ENCODE data around the gene FARSA. TPM values are rescaled to one million over a fixed set of nuclear protein-coding genes. Genes with fewer than 3 reads are reported as not detected.

FARSA gene
- total and polyA plus RNA-seq, 2 of the 13 experiments (the other 11 are each of a cell fraction or from before 2014, with no cell fraction given): 25.9 to 72.0 TPM

GRCh38 chr19:12937927-12938778, 4.6 kb upstream of the FARSA start, which contains the start of gene CALR (continued):
- no peak for TF ChIP-seq PRPF4 (IDR thresholded peaks at IDR 0.05; ENCODE audit: low read depth, low read length, poor library complexity, severe bottlenecking)
- TF ChIP-seq, protein P1, sequence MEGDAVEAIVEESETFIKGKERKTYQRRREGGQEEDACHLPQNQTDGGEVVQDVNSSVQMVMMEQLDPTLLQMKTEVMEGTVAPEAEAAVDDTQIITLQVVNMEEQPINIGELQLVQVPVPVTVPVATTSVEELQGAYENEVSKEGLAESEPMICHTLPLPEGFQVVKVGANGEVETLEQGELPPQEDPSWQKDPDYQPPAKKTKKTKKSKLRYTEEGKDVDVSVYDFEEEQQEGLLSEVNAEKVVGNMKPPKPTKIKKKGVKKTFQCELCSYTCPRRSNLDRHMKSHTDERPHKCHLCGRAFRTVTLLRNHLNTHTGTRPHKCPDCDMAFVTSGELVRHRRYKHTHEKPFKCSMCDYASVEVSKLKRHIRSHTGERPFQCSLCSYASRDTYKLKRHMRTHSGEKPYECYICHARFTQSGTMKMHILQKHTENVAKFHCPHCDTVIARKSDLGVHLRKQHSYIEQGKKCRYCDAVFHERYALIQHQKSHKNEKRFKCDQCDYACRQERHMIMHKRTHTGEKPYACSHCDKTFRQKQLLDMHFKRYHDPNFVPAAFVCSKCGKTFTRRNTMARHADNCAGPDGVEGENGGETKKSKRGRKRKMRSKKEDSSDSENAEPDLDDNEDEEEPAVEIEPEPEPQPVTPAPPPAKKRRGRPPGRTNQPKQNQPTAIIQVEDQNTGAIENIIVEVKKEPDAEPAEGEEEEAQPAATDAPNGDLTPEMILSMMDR (CRISPR knock-in tag; IDR thresholded peaks at IDR 0.05): no peak
- TF ChIP-seq ZNF770 (CRISPR knock-in tag; IDR thresholded peaks at IDR 0.05): 0 out of 2 replicates have a peak, but pooled peaks have one; percentile 18
- TF ChIP-seq, protein P2, sequence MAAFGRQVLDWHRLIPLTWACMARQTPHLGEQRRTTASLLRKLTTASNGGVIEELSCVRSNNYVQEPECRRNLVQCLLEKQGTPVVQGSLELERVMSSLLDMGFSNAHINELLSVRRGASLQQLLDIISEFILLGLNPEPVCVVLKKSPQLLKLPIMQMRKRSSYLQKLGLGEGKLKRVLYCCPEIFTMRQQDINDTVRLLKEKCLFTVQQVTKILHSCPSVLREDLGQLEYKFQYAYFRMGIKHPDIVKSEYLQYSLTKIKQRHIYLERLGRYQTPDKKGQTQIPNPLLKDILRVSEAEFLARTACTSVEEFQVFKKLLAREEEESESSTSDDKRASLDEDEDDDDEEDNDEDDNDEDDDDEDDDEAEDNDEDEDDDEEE (CRISPR knock-in tag; IDR thresholded peaks at IDR 0.05): no peak
- TF ChIP-seq LRRFIP1 (CRISPR knock-in tag; conservative IDR thresholded peaks at IDR 0.05): no peak
- no peak for TF ChIP-seq ATM (IDR thresholded peaks at IDR 0.05; ENCODE audit: borderline replicate concordance)
- peak; percentile 90 for TF ChIP-seq POLR2AphosphoS5 (IDR thresholded peaks at IDR 0.05; ENCODE audit: low read depth, low read length)
- no peak; the same call in 1 of the 2 replicates for TF ChIP-seq BRD4 (CRISPR knock-in tag; IDR thresholded peaks at IDR 0.05)
- TF ChIP-seq ZNF776 (CRISPR knock-in tag; IDR thresholded peaks at IDR 0.05): peak; percentile 83
- TF ChIP-seq, protein P3, sequence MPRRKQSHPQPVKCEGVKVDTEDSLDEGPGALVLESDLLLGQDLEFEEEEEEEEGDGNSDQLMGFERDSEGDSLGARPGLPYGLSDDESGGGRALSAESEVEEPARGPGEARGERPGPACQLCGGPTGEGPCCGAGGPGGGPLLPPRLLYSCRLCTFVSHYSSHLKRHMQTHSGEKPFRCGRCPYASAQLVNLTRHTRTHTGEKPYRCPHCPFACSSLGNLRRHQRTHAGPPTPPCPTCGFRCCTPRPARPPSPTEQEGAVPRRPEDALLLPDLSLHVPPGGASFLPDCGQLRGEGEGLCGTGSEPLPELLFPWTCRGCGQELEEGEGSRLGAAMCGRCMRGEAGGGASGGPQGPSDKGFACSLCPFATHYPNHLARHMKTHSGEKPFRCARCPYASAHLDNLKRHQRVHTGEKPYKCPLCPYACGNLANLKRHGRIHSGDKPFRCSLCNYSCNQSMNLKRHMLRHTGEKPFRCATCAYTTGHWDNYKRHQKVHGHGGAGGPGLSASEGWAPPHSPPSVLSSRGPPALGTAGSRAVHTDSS (CRISPR knock-in tag; conservative IDR thresholded peaks at IDR 0.05): no peak
- peak; percentile 91 for TF ChIP-seq PHF8 (CRISPR knock-in tag; IDR thresholded peaks at IDR 0.05)
- no peak for TF ChIP-seq SRY (CRISPR knock-in tag; IDR thresholded peaks at IDR 0.05)
- peak; percentile 87 for TF ChIP-seq TFDP1 (CRISPR knock-in tag; IDR thresholded peaks at IDR 0.05; ENCODE audit: borderline replicate concordance)
- peak; percentile 19 for TF ChIP-seq ZNF883 (CRISPR knock-in tag; IDR thresholded peaks at IDR 0.05; ENCODE audit: not compliant biosample characterization)
- TF ChIP-seq ZIK1 (CRISPR knock-in tag; IDR thresholded peaks at IDR 0.05; ENCODE audit: borderline replicate concordance, low read depth): peak; percentile 90
- no peak for TF ChIP-seq SKI (IDR thresholded peaks at IDR 0.05; ENCODE audit: partially characterized antibody)

Measured in HepG2 (cell line).